ENCODE data around the gene CEBPG.

The CEBPG gene

GRCh38 chr19:33383720-33384292 lies 10.3 kb downstream of the CEBPG start:
- DNase-seq, result no peak

- DNase-seq, result no peak
Measured at GRCh38 chr19:33384983-33385382, 11.5 kb downstream of the CEBPG start.

- DNase-seq, result no peak
Measured at GRCh38 chr19:33385956-33386355, 12.4 kb downstream of the CEBPG start.

- no peak for DNase-seq
Measured at GRCh38 chr19:33386361-33386858, 12.9 kb downstream of the CEBPG start.

GRCh38 chr19:33387351-33388230 lies 14.1 kb downstream of the CEBPG start:
- no peak for DNase-seq

- DNase-seq, result no peak
Measured at GRCh38 chr19:33388231-33388724, 14.8 kb downstream of the CEBPG start.

- no peak for DNase-seq
Measured at GRCh38 chr19:33388725-33389420, 15.4 kb downstream of the CEBPG start.

- no peak for DNase-seq
Measured at GRCh38 chr19:33389421-33390100, 16.1 kb downstream of the CEBPG start.

- DNase-seq, result no peak
Measured at GRCh38 chr19:33390101-33390907, 16.8 kb downstream of the CEBPG start.

GRCh38 chr19:33390908-33391630 lies 17.6 kb downstream of the CEBPG start:
- no peak for DNase-seq

GRCh38 chr19:33391631-33392249 lies 18.2 kb downstream of the CEBPG start:
- DNase-seq, result peak; percentile 20

GRCh38 chr19:33392341-33393285 lies 19.1 kb downstream of the CEBPG start:
- DNase-seq, result peak; percentile 51

- DNase-seq, result peak; percentile 57
Measured at GRCh38 chr19:33393286-33394005, 19.9 kb downstream of the CEBPG start.

- peak; percentile 24 for DNase-seq
Measured at GRCh38 chr19:33394006-33394722, 20.7 kb downstream of the CEBPG start.

GRCh38 chr19:33394723-33395560 lies 21.4 kb downstream of the CEBPG start:
- no peak for DNase-seq

GRCh38 chr19:33395561-33396550 lies 22.3 kb downstream of the CEBPG start:
- no peak for DNase-seq

Data from DMS53 (cell line).